HG03039 (cell line): ENCODE results near the gene STAT5B.
"Not testable (repeated sequence)": the region's sequence is repeated elsewhere in the genome, so short reads cannot be mapped to it uniquely, and the experiment has no call there.

Source experiments
- ATAC-seq: cut with Tn5 transposase; IDR thresholded peaks from one replicate; pipeline ENCODE4 v1.9.1; 2021; ENCODE audit warnings: mild to moderate bottlenecking, moderate library complexity; ENCODE audit not compliant: unreplicated experiment

STAT5B gene

DNA sequence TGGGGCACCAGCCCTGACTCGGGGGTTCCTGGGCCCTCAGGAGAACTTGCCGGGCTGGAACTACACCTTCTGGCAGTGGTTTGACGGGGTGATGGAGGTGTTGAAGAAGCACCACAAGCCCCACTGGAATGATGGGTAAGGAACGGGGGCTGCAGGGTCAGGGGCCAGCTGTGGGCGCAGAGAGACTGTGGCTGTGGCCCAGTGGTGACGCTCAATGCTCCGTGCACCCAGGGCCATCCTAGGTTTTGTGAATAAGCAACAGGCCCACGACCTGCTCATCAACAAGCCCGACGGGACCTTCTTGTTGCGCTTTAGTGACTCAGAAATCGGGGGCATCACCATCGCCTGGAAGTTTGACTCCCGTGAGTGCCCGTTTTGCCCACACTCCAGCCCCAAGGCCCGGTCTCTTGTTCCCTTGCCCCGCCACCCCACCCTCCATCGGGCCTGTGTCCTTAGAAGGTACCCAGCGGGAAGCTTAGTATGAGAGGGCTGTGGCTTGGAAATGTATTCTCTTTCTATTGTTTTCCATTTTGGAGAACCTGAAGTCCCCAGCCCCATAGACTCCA lies 31.3 kb upstream of the STAT5B start:
- ATAC-seq, result no peak

DNA sequence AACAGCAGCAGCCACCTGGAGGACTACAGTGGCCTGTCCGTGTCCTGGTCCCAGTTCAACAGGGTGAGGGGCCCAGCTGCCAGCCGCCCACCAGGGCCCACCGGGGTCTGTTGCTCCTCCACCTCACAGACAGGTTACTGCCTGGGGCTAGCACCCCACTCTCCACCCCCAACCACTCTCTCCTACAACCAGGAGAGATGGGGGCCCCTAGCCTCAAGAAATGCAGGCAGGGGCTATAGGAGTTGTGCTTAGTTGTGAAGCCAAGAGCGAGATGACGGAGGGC lies 30.1 kb upstream of the STAT5B start:
- no peak for ATAC-seq

DNA sequence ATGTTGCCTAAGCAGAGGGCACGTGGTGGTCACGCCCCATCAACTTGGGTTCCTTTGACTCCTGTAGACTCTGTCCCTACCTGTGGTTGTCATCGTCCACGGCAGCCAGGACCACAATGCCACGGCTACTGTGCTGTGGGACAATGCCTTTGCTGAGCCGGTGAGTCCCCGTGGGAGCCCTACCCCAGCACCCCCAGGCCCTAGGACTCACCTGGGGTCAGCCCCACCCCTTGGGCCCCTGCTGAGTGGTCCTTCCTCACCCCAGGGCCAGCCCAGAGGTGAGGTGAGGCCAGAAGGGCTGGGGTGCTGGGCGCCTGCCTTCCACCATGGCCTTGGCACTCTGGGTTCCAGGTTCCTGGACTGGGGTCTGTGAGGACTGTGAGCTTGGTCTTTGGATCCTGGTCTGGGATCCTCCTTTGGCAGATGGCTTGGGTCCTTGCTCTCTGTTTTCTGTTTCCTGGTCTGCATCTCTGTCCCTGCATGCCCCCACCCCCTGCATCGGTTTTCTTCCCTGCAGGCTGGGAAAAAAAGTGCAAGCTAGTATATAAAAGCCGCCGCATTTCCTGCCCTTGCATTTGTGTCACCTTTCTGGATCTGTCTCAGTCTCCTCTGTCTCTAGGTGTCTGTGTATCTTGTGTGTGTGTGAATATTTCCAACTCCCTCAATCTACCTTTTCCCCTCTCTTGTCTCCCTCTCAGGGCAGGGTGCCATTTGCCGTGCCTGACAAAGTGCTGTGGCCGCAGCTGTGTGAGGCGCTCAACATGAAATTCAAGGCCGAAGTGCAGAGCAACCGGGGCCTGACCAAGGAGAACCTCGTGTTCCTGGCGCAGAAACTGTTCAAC lies 29.6 kb upstream of the STAT5B start:
- no peak for ATAC-seq

DNA sequence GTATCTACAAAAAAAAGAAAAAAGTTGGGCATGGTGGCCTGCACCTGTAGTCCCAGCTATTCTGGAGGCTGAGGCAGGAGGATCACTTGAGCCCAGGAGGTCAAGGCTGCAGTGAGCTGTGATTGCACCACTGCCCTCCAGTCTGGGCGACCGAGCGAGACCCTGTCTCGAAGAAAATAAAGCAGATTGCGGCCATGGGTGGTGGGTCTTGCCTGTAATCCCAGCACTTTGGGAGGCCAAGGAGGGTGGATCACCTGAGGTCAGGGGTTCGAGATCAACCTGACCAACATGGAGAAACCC lies 28.8 kb upstream of the STAT5B start:
- ATAC-seq, result not testable (repeated sequence)

DNA sequence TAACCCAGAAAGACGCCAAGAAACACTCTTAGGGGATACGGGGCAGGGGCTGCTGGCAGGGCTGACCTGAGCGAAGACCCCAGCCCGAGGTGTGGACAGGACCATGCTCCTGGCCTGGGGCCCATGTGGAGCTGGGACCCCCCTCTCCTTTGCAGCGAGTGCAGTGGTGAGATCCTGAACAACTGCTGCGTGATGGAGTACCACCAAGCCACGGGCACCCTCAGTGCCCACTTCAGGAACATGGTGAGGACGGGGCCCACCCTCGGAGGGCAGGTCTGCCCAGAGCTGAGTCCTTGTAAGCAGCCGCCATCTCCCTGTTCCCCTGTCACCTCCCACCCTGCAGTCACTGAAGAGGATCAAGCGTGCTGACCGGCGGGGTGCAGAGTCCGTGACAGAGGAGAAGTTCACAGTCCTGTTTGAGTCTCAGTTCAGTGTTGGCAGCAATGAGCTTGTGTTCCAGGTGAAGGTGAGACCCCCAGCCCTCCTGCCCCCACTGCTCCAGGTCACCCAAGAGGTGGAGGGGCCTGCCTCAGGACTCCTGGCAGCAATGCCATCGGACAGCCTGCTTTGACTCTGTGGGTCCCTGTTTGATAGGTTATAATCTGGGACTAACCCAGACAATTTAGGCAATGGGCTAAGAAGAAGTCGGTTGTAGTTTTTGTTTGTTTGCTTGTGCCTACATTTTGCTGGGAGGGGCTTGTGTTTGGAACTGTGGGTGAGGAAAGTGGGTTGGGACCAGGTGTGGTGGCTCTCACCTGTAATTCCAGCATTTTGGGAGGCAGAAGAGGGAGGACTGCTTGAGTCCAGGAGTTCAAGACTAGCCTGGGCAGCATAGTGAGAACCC lies 28.2 kb upstream of the STAT5B start:
- no peak for ATAC-seq

DNA sequence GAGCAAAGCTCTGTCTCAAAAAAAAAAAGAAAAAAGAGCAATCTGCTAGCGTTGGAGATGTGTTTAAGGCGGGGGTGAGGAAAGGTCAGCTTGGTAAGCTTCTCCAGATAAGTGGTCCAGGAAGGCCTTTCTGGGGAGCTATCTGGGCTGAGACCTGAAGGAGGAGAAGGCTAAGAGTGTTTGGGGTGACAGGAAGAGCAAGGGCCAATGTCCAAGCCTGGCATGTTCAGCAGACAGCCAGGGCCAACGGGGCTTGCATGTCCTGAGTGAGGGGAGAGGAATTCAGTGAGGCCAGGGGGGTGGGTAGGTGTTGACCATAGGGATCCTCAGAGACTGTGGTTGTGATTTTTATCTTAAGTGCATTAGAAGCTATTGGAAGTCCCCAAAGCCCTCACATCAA lies 27.5 kb upstream of the STAT5B start:
- no peak for ATAC-seq

DNA sequence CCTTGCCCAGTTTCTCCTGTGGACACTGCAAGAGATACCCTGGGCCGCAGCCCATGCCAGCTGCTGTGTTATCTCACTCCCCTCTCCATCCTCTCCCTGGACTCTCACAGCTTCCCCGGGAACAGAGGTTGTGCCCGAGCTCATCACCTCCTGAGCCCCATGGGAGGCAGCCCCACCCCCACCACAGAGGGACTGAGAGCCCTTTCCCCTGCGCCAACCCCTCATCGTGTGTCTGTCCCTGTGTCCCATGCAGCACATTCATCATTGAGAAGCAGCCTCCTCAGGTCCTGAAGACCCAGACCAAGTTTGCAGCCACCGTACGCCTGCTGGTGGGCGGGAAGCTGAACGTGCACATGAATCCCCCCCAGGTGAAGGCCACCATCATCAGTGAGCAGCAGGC lies 24.8 kb upstream of the STAT5B start:
- ATAC-seq, result no peak

DNA sequence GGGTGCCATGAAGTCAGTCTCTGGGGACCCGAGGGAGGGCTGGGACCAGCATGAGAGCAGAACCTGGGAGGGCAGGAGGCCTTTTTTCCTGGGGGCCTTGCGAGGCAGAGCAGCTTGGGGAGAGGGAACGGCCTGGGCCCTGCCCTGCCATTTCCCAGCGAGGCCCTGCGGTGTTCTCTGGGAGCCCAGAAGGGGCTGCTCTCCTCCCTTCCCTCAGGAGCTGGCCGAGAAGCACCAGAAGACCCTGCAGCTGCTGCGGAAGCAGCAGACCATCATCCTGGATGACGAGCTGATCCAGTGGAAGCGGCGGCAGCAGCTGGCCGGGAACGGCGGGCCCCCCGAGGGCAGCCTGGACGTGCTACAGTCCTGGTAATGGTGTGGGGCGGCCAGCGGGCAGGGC lies 23.7 kb upstream of the STAT5B start:
- ATAC-seq, result not testable (repeated sequence)

DNA sequence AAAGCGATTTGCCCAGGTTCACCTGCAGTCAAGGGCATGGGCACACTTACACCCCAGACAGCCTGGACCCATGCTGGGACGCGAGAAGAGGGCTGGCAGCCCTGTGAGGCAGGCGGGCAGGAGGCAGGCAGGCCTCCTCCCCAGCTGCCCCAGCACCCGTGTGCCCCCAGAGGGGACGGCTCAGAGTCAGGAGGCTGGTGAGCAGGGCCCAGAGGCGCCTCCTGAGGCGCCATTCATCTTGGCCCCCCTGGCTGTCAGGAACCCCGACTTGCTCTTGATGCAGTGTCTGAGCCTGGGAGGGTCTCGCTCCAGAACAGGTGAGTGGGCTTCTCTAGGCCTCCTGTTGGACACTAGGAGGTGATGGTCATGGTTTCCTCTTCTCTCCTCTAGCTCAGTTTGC lies 23.2 kb upstream of the STAT5B start:
- ATAC-seq, result not testable (repeated sequence)

DNA sequence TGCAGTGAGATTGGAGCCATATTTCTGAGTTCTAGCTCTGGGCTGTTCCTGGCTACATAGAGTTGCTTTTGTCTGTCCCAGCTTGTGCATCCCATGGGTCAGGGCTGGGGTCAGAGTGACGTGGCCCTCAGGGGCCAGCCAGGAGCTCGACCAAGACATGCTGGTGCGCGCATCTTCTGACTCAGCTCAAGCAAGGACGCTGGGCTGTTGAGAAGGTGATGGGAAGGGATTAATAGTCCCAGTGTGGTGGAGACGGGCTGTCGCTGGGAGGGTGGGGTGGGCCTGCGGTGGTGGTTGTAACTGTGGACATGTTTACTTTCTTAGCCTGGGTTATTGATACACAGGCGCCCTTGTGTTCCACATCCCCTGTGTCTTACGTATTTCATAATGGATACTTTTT lies 21.6 kb upstream of the STAT5B start:
- not testable (repeated sequence) for ATAC-seq

DNA sequence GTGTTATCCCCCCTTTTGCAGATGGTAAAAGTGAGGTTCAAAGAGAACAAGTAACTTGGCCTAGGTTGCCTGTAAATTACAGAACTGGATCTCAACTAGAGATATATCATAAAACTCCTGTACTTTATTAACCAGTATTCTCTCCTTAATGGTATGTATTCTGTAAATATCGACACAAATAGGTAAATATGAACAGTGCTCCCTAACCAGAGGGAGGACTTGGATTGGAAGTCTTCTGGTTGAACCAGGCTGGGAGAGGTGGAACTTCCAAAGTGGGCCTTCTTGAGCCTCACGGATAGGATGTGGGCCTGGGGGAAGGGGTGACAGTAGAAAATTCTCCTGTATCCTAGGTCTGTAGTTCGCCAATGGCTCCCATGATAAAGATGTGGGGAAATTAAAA lies 19.8 kb upstream of the STAT5B start:
- ATAC-seq, result no peak

DNA sequence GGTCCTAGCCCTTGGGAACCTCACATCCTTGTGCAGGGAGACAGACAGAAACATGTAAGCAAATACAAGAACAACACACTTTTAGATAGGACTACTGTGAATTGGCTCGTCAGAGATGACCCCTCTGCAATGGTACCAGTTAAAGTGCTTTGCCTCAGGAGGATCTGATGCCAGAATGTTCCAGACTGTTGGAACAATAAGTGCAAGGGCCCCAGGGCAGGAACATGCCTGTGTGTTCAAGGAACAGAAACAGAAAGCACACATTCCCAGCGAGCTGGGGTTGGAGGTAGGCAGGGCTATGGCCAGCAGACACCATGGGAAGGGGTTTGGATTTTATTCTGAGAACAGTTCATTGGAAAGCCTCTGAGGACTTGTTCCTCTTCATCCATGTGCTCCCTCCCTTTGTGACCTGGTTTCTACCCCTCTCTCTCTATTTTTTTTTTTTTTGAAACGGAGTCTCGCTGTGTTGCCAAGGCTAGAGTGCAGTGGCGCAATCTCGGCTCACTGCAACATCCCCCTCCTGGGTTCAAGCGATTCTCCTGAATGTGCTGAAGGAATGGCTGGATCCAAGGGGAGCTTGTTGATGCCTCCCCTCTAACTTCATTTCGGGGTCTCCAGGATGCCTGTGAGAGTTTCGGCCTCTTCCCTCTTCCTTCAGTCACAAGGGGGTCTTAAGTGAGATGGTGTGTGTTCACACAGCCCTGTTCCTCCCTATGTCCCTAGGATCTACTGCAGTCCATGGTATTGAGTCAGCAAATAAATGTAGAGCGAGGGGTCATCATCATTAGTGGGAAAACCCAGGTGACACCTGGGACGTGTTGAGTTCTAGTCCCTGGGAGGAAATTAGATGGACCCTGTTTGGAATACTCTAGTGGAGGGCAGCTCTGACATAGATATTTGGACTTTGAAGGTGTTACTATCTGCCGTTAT lies 18.5 kb upstream of the STAT5B start:
- no peak for ATAC-seq

DNA sequence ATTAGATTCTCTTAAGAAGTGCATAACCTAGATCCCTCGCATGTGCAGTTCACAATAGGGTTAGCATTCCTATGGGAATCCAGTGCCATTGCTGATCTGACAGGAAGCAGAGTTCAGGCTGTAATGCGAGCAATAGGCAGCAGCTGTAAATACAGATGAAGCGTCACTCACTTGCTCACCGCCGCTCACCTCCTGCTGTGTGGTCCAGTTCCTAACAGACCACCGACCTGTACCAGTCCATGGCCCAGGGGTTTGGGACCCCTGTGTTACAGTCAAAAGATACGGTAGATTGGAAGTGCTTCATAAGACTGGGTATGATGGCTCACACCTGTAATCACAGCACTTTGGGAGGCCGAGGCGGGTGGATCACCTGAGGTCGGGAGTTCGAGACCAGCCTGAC lies 14.9 kb upstream of the STAT5B start:
- no peak for ATAC-seq

DNA sequence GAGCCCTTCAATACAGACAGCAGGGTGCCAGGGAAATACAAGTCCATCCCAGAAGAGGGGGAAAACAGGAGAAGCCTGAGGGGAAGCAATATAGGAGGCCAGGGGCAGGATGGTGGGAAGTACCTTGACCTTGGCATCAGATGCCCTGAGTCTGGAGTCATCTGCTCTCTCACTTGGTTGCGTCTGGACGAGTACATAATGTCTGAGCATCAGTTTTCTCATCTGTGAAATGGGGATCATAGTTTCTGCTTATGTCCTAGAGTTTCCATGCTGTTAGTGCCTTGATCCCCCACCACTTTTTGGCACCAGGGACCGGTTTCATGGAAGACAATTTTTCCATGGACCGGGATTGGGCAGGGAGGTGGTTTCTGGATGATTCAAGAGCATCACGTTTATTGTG lies 14.4 kb upstream of the STAT5B start:
- ATAC-seq, result no peak

DNA sequence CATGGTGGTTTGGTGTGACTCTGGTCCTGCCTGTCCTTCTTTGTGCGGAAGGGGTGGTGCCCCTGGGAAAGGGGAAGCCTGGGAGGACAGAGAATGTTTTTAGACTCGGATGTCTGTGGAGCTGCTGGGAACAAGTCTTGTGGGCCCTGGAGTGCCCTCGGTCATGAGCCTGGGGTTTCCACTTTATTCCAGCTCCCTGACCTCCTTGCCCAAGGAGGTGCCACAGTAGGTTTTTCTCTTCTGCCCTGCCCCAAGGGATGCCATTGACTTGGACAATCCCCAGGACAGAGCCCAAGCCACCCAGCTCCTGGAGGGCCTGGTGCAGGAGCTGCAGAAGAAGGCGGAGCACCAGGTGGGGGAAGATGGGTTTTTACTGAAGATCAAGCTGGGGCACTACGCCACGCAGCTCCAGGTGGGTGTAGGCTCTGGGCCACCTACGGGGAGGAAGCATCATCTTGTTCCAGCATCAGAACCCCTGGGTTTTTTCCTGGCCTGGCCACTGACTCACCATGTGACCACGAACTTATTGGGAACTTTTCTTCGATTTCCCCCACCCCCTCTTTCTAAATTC lies 13.5 kb upstream of the STAT5B start:
- ATAC-seq, result no peak

DNA sequence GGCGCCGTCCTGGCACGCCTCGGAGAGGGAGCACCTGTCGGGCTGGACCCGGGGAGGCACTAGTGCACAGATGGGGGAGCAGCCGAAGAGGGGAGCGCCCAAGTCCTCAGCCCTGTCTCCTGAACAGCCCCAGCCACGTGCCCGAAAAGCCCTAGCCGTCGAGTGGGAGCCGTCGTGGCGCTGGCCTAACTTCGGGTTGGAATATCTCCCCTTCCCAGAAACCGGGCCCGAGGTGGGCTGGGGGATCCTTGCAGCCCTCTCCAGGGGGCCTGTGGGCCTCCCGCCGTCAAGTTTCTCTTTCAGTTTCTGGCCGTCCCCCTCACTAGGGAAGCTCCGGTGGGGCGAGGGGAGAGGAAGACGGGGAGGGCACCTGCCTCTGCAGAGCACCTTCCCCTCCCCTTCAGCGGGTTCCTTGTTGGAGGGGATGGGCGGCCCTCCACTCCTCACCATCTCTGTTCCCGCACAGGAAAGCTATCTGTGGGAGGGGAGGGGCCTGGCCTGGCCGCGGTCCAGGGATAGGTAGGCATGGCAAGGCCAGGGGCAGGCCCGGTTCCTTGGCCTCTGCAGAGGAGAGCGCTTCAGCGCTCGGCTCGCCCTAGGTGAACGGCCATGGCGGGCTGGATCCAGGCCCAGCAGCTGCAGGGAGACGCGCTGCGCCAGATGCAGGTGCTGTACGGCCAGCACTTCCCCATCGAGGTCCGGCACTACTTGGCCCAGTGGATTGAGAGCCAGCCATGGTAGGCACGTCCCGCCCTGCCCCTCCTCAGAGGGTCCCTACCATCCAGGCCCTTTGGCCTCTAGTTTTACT lies 12.8 kb upstream of the STAT5B start:
- ATAC-seq, result no peak

DNA sequence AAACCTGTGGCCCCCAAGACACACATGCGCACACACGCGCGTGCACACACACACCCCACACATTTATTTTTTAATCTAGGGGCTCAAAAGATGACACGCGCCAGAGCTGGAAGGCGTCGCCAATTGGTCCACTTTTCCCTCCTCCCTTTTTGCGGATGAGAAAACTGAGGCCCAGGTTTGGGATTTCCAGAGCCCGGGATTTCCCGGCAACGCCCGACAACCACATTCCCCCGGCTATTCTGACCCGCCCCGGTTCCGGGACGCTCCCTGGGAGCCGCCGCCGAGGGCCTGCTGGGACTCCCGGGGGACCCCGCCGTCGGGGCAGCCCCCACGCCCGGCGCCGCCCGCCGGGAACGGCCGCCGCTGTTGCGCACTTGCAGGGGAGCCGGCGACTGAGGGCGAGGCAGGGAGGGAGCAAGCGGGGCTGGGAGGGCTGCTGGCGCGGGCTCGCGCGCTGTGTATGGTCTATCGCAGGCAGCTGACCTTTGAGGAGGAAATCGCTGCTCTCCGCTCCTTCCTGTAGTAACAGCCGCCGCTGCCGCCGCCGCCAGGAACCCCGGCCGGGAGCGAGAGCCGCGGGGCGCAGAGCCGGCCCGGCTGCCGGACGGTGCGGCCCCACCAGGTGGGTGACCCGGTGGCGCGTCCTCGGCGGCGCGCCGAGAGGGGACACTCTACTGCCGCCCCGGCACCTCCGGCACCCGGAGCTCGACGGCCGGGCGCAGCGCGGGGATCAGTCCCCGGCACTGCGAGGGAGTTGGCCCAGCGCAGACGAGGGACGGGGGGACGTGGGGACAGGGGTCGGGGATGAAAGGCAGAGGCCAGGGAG lies 12.0 kb upstream of the STAT5B start, which contains the start of gene STAT5A:
Gene STAT5A, plus strand, starts transcription at position 522 of the 826 bp plus-strand sequence. CDS start 914 bp downstream, outside the sequence.
- peak; percentile 36 for ATAC-seq

DNA sequence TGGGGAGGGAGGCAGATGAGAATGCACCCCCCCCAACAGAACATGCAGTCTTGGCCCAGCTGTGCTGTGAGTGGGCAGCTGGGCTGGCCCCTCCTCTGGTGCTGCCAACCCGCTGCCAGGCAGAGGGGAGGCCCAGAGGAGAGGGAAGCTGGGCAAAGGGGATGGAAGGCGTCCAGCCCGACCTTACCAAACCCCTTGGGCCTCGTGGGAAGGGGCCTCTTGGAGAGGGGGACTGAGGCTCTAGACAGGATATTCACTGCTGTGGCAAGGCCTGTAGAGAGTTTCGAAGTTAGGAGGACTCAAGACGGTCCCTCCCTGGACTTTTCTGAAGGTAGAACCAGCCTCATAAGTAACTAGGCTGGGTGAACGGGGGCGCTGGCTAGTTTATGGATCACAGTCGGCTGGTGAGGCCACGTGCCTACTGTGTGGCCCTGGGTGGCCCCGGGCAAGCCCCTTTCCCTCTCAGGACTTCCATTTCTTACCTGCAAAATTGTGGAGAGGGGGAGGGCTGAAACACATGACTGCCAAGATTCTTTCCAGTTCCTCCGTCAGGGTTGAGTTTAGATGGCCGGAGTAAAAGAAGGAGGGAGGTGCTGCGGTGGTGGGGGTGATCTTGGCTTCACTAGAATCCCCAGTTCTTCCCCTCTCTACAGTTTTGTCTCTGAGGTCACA lies 11.2 kb upstream of the STAT5B start:
- ATAC-seq, result no peak
